Panc1 (cell line): ENCODE measurements around the gene SRCIN1. TPM values are rescaled to one million over a fixed set of nuclear protein-coding genes. Genes with fewer than 3 reads are reported as not detected.

Source experiments
- ATAC-seq: fragments of 200-7000 bp; cut with Tn5 transposase; 2 replicates; pipeline ENCODE4 v1.9.1; 2020; ENCODE audit warnings: mild to moderate bottlenecking, moderate library complexity
- BruUV-seq: library from RNA; stranded (reverse); fragments of 400-500 nt; replicated peaks from 2 replicates; lab custom pipeline; 2021; lab: Mats Ljungman, UMichigan
- CTCF ChIA-PET: fragments of 300-600 bp; sonication (Branson Sonifier 250); formaldehyde crosslinking; loops from one replicate; lab custom pipeline; 2022; ENCODE audit warnings: antibody characterized with exemption; lab: Charles Lee
- POLR2A ChIA-PET: fragments of 300-600 bp; sonication (Branson Sonifier 250); formaldehyde crosslinking; loops from one replicate; lab custom pipeline; 2022; ENCODE audit warnings: antibody characterized with exemption; lab: Charles Lee
- DNase-seq: peaks from one replicate; pipeline ENCODE4 v3.0.0-alpha.2; 2010; ENCODE audit warnings: low read depth, low spot score
- H3K27ac ChIP-seq: 2 replicates; pipeline ENCODE4 v1.5.1; 2011; ENCODE audit warnings: mild to moderate bottlenecking, low read length, inconsistent platforms
- H3K27me3 ChIP-seq: fragments of 200-500 bp; sonication (Bioruptor generic); 2 replicates; pipeline ENCODE4 v1.6.0; 2014; ENCODE audit warnings: low read length, inconsistent platforms; ENCODE audit not compliant: control insufficient read depth, insufficient read depth
- H3K36me3 ChIP-seq: fragments of 200-500 bp; sonication (Bioruptor generic); 2 replicates; pipeline ENCODE4 v1.5.1; 2014; ENCODE audit warnings: inconsistent platforms, mild to moderate bottlenecking, low read length, moderate library complexity; ENCODE audit not compliant: control insufficient read depth, insufficient read depth
- H3K4me1 ChIP-seq: 2 replicates; pipeline ENCODE4 v1.5.1; 2011; ENCODE audit warnings: inconsistent platforms, mild to moderate bottlenecking, low read length, moderate library complexity; ENCODE audit not compliant: control insufficient read depth, insufficient read depth
- H3K4me3 ChIP-seq, 2 experiments: 2 replicates each; pipeline ENCODE4 v1.5.1; 2011 to 2012; ENCODE audit warnings: low read depth in 2 of 2, low read length in 2 of 2, mild to moderate bottlenecking in 2 of 2, inconsistent platforms in 1 of 2, moderate library complexity in 1 of 2
- H3K9me3 ChIP-seq: fragments of 200-500 bp; sonication (Bioruptor generic); 2 replicates; pipeline ENCODE4 v1.5.1; 2014; ENCODE audit warnings: low read depth, mild to moderate bottlenecking, inconsistent platforms, low read length, moderate library complexity; ENCODE audit not compliant: control insufficient read depth, insufficient read depth
- POLR2AphosphoS5 ChIP-seq: IDR thresholded peaks from 2 replicates; pipeline ENCODE4 v1.6.1; 2012; ENCODE audit warnings: mild to moderate bottlenecking, low read depth, low read length, moderate library complexity
- SIN3A ChIP-seq: IDR thresholded peaks from 2 replicates; pipeline ENCODE4 v1.6.1; 2012; ENCODE audit warnings: low read depth, mild to moderate bottlenecking, low read length, moderate library complexity, borderline replicate concordance; ENCODE audit not compliant: insufficient read depth
- TCF7L2 ChIP-seq: IDR thresholded peaks from 2 replicates; pipeline ENCODE4 v1.6.1; 2011; ENCODE audit warnings: mild to moderate bottlenecking, low read depth, low read length, inconsistent platforms
- in situ Hi-C: cut with HindIII; loops from 2 replicates; pipeline ENCODE4 v1.10.0; 2016; ENCODE audit warnings: low sequenced_read_pairs, low pct_unique_long_range_greater_than_20kb
- intact Hi-C: fragments of 100-400 bp; cut with micrococcal nuclease; formaldehyde crosslinking; loops from one replicate; pipeline ENCODE4 v1.10.0; 2022; ENCODE audit not compliant: unreplicated experiment
- total RNA-seq: library from RNA; stranded (reverse); gene quantifications from one replicate; pipeline ENCODE4 v1.2.1, GENCODE V29; 2021; ENCODE audit not compliant: unreplicated experiment
- TF ChIP-seq, protein P1 (sequence below): fragments of 450-650 bp; IDR thresholded peaks from 2 replicates; pipeline ENCODE4 v1.5.1; 2017; ENCODE audit warnings: mild to moderate bottlenecking
- TF ChIP-seq, protein P2 (sequence below), 2 experiments: IDR thresholded peaks; 2 replicates each; pipeline ENCODE4 v1.6.1; 2011 to 2012; ENCODE audit warnings: low read depth in 2 of 2, control low read depth in 1 of 2, low read length in 1 of 2, mild to moderate bottlenecking in 1 of 2, moderate library complexity in 1 of 2; ENCODE audit not compliant: insufficient read depth in 1 of 2

SRCIN1 gene
- total RNA-seq, 1 experiment from 2014 or later: 12.8 TPM

DNA sequence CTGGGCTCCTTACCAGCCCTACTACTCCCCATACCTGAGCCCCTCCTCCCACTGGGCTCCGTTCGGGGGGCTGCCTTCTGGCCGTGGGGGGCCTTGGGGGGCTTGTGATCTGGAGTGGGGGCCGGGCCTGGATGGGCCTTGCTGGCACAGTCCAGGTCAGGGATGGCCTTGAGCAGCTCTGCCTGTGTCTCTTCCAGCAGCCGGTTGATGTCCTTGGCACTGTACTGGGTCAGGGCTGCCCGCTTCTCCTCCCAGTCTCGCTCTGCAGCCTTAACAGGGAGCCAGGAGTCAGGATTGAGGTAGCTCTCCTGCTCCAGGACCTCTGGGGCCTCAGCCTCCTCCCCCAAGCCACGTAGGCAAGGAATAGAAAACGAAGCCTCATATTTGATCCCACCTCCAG lies 54.6 kb downstream of the SRCIN1 start:
- Histone ChIP-seq H3K4me3 (no peak overlapping the region), H3K9me3 (no peaks in the 10 kb centered on the region), H3K36me3 (no peaks in the 10 kb centered on the region), H3K27me3 (no peaks in the 10 kb centered on the region), H3K27ac (no peak overlapping the region), H3K4me1 (no peaks in the 10 kb centered on the region)
- TF ChIP-seq SIN3A (no peak), TCF7L2 (no peak), POLR2AphosphoS5 (no peak)
- TF ChIP-seq, protein P1, sequence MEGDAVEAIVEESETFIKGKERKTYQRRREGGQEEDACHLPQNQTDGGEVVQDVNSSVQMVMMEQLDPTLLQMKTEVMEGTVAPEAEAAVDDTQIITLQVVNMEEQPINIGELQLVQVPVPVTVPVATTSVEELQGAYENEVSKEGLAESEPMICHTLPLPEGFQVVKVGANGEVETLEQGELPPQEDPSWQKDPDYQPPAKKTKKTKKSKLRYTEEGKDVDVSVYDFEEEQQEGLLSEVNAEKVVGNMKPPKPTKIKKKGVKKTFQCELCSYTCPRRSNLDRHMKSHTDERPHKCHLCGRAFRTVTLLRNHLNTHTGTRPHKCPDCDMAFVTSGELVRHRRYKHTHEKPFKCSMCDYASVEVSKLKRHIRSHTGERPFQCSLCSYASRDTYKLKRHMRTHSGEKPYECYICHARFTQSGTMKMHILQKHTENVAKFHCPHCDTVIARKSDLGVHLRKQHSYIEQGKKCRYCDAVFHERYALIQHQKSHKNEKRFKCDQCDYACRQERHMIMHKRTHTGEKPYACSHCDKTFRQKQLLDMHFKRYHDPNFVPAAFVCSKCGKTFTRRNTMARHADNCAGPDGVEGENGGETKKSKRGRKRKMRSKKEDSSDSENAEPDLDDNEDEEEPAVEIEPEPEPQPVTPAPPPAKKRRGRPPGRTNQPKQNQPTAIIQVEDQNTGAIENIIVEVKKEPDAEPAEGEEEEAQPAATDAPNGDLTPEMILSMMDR: no peak
- TF ChIP-seq, protein P2, sequence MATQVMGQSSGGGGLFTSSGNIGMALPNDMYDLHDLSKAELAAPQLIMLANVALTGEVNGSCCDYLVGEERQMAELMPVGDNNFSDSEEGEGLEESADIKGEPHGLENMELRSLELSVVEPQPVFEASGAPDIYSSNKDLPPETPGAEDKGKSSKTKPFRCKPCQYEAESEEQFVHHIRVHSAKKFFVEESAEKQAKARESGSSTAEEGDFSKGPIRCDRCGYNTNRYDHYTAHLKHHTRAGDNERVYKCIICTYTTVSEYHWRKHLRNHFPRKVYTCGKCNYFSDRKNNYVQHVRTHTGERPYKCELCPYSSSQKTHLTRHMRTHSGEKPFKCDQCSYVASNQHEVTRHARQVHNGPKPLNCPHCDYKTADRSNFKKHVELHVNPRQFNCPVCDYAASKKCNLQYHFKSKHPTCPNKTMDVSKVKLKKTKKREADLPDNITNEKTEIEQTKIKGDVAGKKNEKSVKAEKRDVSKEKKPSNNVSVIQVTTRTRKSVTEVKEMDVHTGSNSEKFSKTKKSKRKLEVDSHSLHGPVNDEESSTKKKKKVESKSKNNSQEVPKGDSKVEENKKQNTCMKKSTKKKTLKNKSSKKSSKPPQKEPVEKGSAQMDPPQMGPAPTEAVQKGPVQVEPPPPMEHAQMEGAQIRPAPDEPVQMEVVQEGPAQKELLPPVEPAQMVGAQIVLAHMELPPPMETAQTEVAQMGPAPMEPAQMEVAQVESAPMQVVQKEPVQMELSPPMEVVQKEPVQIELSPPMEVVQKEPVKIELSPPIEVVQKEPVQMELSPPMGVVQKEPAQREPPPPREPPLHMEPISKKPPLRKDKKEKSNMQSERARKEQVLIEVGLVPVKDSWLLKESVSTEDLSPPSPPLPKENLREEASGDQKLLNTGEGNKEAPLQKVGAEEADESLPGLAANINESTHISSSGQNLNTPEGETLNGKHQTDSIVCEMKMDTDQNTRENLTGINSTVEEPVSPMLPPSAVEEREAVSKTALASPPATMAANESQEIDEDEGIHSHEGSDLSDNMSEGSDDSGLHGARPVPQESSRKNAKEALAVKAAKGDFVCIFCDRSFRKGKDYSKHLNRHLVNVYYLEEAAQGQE (IDR thresholded peaks at IDR 0.05; ENCODE audit: insufficient read depth in 1 of 2, low read depth in 2 of 2, low read length in 1 of 2): no peak
- in situ Hi-C loops (no loop called here), intact Hi-C loops (no loop called here)
- ChIA-PET POLR2A (no interaction called here), CTCF (interaction anchor here (0.5 kb wide), 1 partner anchor 166 kb away, joined by 3 read pairs; no protein-coding TSS in a partner anchor)
- ATAC-seq (no peak), DNase-seq (no peak)
- no TSS peak for BruUV-seq

DNA sequence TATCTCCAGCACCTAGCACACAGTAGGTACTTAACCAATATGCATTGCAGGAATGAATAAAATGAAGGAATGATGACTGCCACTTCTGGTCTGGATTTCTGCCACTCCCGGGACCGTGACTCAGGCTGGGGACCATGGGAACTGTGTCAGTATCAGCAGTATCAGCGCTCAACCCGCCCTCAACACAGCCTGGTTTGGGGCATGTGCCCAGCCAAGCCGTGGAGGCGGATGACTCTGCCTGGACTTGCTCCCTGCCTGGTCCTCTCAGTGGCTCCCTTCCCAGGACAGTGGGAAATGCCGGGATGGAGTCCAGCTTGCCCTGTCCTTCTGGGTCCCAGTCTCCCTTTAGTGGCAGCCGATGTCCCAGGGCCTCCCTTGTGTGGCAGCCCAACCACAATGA lies 55.1 kb downstream of the SRCIN1 start:
- Histone ChIP-seq H3K4me3 (no peak overlapping the region), H3K9me3 (no peaks in the 10 kb centered on the region), H3K4me1 (no peaks in the 10 kb centered on the region), H3K36me3 (no peaks in the 10 kb centered on the region), H3K27me3 (no peaks in the 10 kb centered on the region), H3K27ac (no peak overlapping the region)
- ChIA-PET CTCF (no interaction called here), POLR2A (no interaction called here)
- BruUV-seq: no TSS peak
- ATAC-seq: no peak
- in situ Hi-C loops (no loop called here), intact Hi-C loops (no loop called here)
- TF ChIP-seq, protein P1: no peak
- TF ChIP-seq, protein P2 (IDR thresholded peaks at IDR 0.05; ENCODE audit: insufficient read depth in 1 of 2, low read depth in 2 of 2, low read length in 1 of 2): no peak
- no peak for TF ChIP-seq TCF7L2
- no peak for TF ChIP-seq POLR2AphosphoS5
- no peak for TF ChIP-seq SIN3A
- DNase-seq: no peak
